HFFc6 (cell line): ENCODE data around the gene MAGI1. TPM values are rescaled to one million over a fixed set of nuclear protein-coding genes. Genes with fewer than 3 reads are reported as not detected.
"Not testable (repeated sequence)": the region's sequence is repeated elsewhere in the genome, so short reads cannot be mapped to it uniquely, and the experiment has no call there.

Experiments
- DNase-seq: peaks from one replicate; pipeline ENCODE4 v3.0.0-alpha.2; 2018
- H3K27ac Mint-ChIP-seq: 2 replicates; pipeline ENCODE4 v1.8.0; 2020; ENCODE audit warnings: mild to moderate bottlenecking, mixed read lengths
- H3K27me3 Mint-ChIP-seq: 2 replicates; pipeline ENCODE4 v1.8.0; 2021; ENCODE audit warnings: mild to moderate bottlenecking, moderate library complexity, mixed read lengths; ENCODE audit not compliant: insufficient read depth
- H3K36me3 Mint-ChIP-seq: 2 replicates; pipeline ENCODE4 v1.8.0; 2021; ENCODE audit warnings: low read depth, mixed read lengths
- H3K4me1 Mint-ChIP-seq: 2 replicates; pipeline ENCODE4 v1.8.0; 2020; ENCODE audit warnings: low read depth, mixed read lengths
- H3K4me3 Mint-ChIP-seq: 2 replicates; pipeline ENCODE4 v1.8.0; 2020; ENCODE audit warnings: mild to moderate bottlenecking, moderate library complexity, mixed read lengths
- H3K9me3 Mint-ChIP-seq: 2 replicates; pipeline ENCODE4 v1.8.0; 2020; ENCODE audit warnings: mild to moderate bottlenecking, mixed read lengths
- total RNA-seq, 6 experiments: library from RNA; stranded (reverse); fragmentation: NEBNext Ultra II Directional; extraction: Animal tissue kit (Norgen Biotek cat#: 25700); gene quantifications; 2 replicates in 1 of 6; 3 replicates in 5 of 6; pipeline ENCODE4 v1.2.3, GENCODE V29; 2021
- TF ChIP-seq, protein P1 (sequence below): fragments of 200-600 bp; sonication (generic); IDR thresholded peaks from 2 replicates; pipeline ENCODE4 v1.5.0; 2021; ENCODE audit warnings: antibody characterized with exemption, mild to moderate bottlenecking

Gene MAGI1
- total RNA-seq, 6 experiments from 2014 or later: 21.1 to 30.5 (median 22.4) TPM

DNA sequence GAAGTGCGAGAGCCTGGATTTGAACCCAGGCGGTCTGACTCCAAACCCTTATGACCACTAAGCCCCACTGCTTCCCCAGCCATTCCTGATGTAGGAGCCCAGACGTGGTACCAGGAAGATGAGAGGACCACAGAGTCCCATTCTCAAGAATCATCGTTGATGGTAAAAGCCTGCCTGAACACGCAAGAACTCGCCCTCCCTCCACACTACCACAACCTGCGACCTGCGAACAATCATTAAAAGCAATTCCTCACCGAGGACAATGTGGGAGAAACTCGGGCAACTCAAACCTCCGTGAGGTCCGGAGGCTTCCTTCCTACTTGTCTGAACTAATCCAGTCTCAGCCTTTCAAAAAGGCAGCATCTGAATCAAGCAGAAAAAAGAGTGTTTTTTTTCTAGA is 10.3 kb downstream of the MAGI1 start:
- DNase-seq: no peak
- H3K36me3 Mint-ChIP-seq: peaks cover 7% of the 10 kb centered on the region; the same call in 1 of the 2 replicates
- TF ChIP-seq, protein P1, sequence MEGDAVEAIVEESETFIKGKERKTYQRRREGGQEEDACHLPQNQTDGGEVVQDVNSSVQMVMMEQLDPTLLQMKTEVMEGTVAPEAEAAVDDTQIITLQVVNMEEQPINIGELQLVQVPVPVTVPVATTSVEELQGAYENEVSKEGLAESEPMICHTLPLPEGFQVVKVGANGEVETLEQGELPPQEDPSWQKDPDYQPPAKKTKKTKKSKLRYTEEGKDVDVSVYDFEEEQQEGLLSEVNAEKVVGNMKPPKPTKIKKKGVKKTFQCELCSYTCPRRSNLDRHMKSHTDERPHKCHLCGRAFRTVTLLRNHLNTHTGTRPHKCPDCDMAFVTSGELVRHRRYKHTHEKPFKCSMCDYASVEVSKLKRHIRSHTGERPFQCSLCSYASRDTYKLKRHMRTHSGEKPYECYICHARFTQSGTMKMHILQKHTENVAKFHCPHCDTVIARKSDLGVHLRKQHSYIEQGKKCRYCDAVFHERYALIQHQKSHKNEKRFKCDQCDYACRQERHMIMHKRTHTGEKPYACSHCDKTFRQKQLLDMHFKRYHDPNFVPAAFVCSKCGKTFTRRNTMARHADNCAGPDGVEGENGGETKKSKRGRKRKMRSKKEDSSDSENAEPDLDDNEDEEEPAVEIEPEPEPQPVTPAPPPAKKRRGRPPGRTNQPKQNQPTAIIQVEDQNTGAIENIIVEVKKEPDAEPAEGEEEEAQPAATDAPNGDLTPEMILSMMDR: no peak
- peaks cover 45% of the 10 kb centered on the region for H3K4me1 Mint-ChIP-seq
- no peak overlapping the region for H3K4me3 Mint-ChIP-seq
- H3K27ac Mint-ChIP-seq: peak overlapping the region; percentile 46
- H3K27me3 Mint-ChIP-seq: peaks cover 1% of the 10 kb centered on the region; the same call in 1 of the 2 replicates
- no peaks in the 10 kb centered on the region for H3K9me3 Mint-ChIP-seq

DNA sequence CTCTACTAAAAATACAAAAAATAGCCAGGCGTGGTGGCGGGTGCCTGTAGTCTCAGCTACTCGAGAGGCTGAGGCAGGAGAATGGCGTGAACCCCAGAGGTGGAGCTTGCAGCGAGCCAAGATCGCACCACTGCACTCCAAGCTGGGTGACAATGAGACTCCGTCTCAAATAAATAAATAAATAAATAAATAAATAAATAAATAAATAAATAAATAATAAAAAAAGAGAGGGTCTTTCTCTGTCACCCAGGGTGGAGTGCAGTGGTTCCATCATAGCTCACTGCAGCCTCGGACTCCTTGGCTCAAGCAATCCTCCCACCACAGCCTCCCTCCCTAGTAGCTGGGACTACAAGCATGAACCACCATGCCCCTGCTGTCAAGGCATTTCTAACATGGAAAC is 11.6 kb downstream of the MAGI1 start:
- H3K27me3 Mint-ChIP-seq, H3K9me3 Mint-ChIP-seq, DNase-seq, H3K36me3 Mint-ChIP-seq, H3K4me3 Mint-ChIP-seq, H3K27ac Mint-ChIP-seq: not testable (repeated sequence)
- H3K4me1 Mint-ChIP-seq: peaks cover 54% of the 10 kb centered on the region

DNA sequence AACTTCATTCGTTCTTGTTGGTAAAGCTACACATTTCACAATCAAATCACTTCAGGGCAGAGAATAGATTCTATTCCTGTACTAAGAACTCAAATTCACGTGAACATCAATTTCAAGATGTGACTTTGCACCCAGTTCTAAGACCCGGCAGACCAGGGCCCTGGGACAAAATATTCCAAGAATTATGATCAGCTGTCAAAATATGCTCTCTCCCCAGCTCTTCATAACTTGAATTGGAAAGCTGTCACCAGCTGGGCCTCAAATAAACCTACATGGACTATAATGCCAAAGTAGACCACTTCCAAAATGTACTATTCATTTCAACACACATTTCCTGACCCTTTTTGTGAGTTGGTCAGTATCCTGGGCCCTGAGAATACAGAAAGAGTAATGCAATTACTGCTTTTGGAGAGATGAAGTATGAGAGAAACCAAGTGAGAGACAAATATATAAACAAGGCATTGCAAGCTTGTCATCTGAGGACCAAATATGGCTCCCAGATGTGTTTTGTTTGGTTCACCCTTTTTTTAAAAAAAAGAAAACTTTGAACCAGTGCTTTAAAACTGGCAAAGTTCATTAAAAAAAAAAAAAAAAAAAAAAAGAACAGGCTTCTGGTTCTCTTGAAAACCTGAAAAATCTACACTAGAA is 14.9 kb downstream of the MAGI1 start:
- H3K4me1 Mint-ChIP-seq: peaks cover 43% of the 10 kb centered on the region
- TF ChIP-seq, protein P1: no peak
- H3K27me3 Mint-ChIP-seq: peaks cover 1% of the 10 kb centered on the region; the same call in 1 of the 2 replicates
- H3K4me3 Mint-ChIP-seq: no peak overlapping the region
- no peaks in the 10 kb centered on the region for H3K36me3 Mint-ChIP-seq
- no peak for DNase-seq
- H3K9me3 Mint-ChIP-seq: no peaks in the 10 kb centered on the region
- no peak overlapping the region for H3K27ac Mint-ChIP-seq

DNA sequence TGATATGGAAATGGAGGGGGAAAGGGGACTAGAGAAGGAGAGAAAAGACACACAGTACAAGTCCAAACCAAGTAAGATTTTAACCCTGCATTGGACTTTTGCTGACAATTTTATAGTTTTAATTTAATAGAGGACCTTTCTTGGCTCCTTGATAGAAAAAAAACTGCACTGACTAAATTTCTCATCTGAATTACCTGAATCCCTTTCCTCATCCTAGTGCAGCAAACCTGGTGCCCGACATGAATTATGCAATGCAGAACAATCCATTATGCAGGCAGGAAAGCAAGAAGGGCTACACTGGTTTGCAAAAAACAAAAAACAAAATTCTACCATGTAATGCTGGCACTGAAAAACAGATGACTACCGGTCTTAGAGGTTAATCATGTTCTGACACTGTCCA is 15.5 kb downstream of the MAGI1 start:
- no peaks in the 10 kb centered on the region for H3K9me3 Mint-ChIP-seq

DNA sequence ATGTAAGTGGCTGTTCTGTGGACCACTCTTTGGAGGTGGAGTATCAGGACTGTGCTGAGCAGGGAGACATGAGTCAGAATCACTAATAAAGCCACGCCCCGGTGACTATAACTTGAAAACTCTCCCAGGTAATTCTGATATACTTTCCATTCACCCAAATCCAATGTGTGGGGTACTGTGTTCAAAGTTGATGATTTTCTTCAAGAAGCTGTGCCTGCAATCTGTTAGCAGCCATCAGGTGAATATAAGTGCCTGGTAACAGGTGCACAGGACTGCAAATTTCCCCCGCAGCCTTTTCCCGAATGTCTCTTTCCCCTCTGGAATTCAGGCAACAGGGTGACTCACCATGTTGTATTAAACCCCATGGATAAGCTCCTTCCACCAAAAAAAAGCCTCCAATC is 17.0 kb downstream of the MAGI1 start:
- no peaks in the 10 kb centered on the region for H3K9me3 Mint-ChIP-seq
- peaks cover 1% of the 10 kb centered on the region; the same call in 1 of the 2 replicates for H3K27me3 Mint-ChIP-seq
- TF ChIP-seq, protein P1: no peak
- DNase-seq: no peak
- no peaks in the 10 kb centered on the region for H3K36me3 Mint-ChIP-seq
- peak overlapping the region; percentile 34; the same call in 1 of the 2 replicates for H3K27ac Mint-ChIP-seq
- peak overlapping the region; percentile 62 for H3K4me3 Mint-ChIP-seq
- H3K4me1 Mint-ChIP-seq: peaks cover 37% of the 10 kb centered on the region

More for the DNA sequence above, 15.5 kb downstream of the MAGI1 start:
- Mint-ChIP-seq H3K27me3 (peaks cover 1% of the 10 kb centered on the region; the same call in 1 of the 2 replicates), H3K27ac (no peak overlapping the region), H3K4me3 (no peak overlapping the region), H3K4me1 (peaks cover 37% of the 10 kb centered on the region), H3K36me3 (no peaks in the 10 kb centered on the region)
- no peak for DNase-seq
- TF ChIP-seq, protein P1: no peak

DNA sequence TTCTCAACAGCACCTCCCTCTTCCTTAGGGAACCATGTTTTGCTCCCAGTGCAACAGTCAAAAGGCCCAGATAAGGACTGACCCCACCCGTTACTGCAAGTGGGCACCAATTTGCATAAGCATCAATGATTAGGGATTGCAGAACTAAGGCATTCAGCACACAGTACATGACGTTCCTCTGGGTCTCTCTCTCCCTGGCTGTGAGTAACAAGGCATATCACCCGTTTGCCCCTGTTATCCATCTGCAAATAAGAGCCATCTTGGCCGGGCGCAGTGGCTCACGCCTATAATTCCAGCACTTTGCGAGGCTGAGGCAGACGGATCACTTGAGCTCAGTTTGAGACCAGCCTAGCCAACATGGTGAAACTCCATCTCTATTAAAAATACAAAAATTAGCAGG is 18.8 kb downstream of the MAGI1 start:
- TF ChIP-seq, protein P1: no peak
- no peak overlapping the region for H3K27ac Mint-ChIP-seq
- no peaks in the 10 kb centered on the region for H3K36me3 Mint-ChIP-seq
- H3K4me1 Mint-ChIP-seq: peaks cover 39% of the 10 kb centered on the region
- no peaks in the 10 kb centered on the region for H3K9me3 Mint-ChIP-seq
- H3K4me3 Mint-ChIP-seq: no peak overlapping the region
- no peaks in the 10 kb centered on the region; the same call in 1 of the 2 replicates for H3K27me3 Mint-ChIP-seq
- no peak for DNase-seq
